ENCODE measurements around the gene KLHL30. TPM values are rescaled to one million over a fixed set of nuclear protein-coding genes. Genes with fewer than 3 reads are reported as not detected.

The KLHL30 gene
- total RNA-seq, 1 donor from 2014 or later = not detected

DNA sequence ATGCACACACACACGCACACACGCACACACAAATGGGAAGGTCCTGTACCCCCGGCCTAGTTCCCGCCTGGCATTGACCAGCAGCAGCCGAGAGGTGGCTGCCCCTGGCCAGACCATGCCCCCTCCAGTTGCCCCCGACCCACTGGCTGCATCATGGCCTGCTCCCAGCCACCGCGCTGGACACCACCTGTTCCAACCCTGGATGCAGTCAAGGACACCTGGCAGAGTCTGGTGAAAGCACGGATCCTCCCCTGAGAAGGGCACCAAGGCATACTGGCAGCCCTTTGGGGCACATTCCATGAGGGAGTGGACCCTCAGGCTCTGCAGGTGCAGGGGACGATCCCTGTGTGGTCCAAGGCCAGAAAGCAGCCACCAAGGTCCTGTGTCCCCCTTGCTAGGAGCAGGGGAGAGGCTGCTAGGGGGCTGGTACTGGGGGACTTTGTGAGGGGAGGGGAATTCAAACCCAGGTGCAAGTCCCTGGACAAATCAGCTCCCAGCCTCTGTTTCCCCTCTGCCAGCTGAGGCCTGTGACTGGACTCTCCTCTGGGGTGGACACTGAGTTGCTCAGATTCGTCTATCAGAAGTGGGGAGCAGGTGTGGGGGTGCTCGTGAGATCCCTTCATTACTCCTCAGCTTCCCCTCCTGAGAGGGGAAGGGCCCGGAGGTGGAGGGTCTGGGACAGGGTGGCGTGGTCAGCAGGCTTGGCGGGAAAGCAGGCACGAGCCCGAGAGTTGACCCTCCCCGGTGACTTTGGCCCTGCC, 34.8 kb upstream of the KLHL30 start:
- ChIA-PET CTCF (no interaction called here), POLR2A (no interaction called here)
- ATAC-seq (ENCODE audit: low read depth) (no peak), DNase-seq (peak; percentile 7)
- H3K4me1 Mint-ChIP-seq = peaks cover 38% of the 10 kb centered on the region
- intact Hi-C loops (cut with micrococcal nuclease) = loop anchor here (10.0 kb wide), 1 partner anchor 131 kb away; no protein-coding TSS in a partner anchor
- H3K4me3 Mint-ChIP-seq = no peak overlapping the region
- H3K9me3 Mint-ChIP-seq = no peaks in the 10 kb centered on the region
- no peak overlapping the region for H3K27ac Mint-ChIP-seq
- H3K27me3 Mint-ChIP-seq = no peaks in the 10 kb centered on the region
- no peaks in the 10 kb centered on the region for H3K36me3 Mint-ChIP-seq (ENCODE audit: low read depth)
- TF ChIP-seq, protein P1, sequence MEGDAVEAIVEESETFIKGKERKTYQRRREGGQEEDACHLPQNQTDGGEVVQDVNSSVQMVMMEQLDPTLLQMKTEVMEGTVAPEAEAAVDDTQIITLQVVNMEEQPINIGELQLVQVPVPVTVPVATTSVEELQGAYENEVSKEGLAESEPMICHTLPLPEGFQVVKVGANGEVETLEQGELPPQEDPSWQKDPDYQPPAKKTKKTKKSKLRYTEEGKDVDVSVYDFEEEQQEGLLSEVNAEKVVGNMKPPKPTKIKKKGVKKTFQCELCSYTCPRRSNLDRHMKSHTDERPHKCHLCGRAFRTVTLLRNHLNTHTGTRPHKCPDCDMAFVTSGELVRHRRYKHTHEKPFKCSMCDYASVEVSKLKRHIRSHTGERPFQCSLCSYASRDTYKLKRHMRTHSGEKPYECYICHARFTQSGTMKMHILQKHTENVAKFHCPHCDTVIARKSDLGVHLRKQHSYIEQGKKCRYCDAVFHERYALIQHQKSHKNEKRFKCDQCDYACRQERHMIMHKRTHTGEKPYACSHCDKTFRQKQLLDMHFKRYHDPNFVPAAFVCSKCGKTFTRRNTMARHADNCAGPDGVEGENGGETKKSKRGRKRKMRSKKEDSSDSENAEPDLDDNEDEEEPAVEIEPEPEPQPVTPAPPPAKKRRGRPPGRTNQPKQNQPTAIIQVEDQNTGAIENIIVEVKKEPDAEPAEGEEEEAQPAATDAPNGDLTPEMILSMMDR (IDR thresholded peaks at IDR 0.05) = no peak

DNA sequence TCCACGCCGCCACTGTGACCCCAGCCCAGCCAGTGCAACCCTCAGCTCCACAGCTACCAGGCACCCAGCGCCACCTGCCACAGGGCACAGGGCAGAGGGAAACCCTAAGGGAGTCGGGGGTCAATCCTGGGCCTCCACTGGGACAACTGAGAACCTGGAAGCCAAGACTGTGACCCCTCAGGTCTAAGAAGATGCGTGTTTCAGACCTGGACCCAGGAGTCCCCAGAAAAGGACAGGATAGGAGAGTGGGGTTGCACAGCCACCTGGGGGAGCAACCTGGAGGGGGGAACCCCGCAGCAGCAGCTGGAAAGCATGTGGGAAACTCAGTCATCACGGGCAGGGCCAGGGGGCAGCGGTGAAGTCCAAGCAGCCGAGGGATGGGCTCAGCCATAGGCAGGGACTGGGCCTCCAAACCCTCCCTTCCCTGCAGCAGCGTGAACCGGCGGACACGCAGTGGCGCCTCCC, 34.2 kb upstream of the KLHL30 start:
- no peaks in the 10 kb centered on the region for H3K9me3 Mint-ChIP-seq
- intact Hi-C loops (cut with micrococcal nuclease) = loop anchor here (10.0 kb wide), 1 partner anchor 131 kb away; no protein-coding TSS in a partner anchor
- no peak overlapping the region for H3K4me3 Mint-ChIP-seq
- DNase-seq = no peak
- ChIA-PET POLR2A (no interaction called here), CTCF (no interaction called here)
- no peaks in the 10 kb centered on the region for H3K36me3 Mint-ChIP-seq (ENCODE audit: low read depth)
- TF ChIP-seq, protein P1 (IDR thresholded peaks at IDR 0.05) = no peak
- no peaks in the 10 kb centered on the region for H3K27me3 Mint-ChIP-seq
- no peak overlapping the region for H3K27ac Mint-ChIP-seq
- H3K4me1 Mint-ChIP-seq = peaks cover 38% of the 10 kb centered on the region
- no peak for ATAC-seq (ENCODE audit: low read depth)

- TF ChIP-seq, protein P1 (IDR thresholded peaks at IDR 0.05) = no peak
- Mint-ChIP-seq H3K36me3 (ENCODE audit: low read depth) (no peaks in the 10 kb centered on the region), H3K4me1 (peaks cover 36% of the 10 kb centered on the region), H3K27me3 (no peaks in the 10 kb centered on the region), H3K27ac (no peak overlapping the region), H3K9me3 (no peaks in the 10 kb centered on the region), H3K4me3 (no peak overlapping the region)
- DNase-seq = peak; percentile 11
- intact Hi-C loops (cut with micrococcal nuclease) = loop anchor here (5.0 to 10.0 kb wide), 2 partner anchors 130 to 433 kb away; no protein-coding TSS in a partner anchor
- ATAC-seq (ENCODE audit: low read depth) = no peak
- ChIA-PET CTCF (no interaction called here), POLR2A (no interaction called here)
Measured at GRCh38 chr2:238104691-238105371, 33.6 kb upstream of the KLHL30 start.

DNA sequence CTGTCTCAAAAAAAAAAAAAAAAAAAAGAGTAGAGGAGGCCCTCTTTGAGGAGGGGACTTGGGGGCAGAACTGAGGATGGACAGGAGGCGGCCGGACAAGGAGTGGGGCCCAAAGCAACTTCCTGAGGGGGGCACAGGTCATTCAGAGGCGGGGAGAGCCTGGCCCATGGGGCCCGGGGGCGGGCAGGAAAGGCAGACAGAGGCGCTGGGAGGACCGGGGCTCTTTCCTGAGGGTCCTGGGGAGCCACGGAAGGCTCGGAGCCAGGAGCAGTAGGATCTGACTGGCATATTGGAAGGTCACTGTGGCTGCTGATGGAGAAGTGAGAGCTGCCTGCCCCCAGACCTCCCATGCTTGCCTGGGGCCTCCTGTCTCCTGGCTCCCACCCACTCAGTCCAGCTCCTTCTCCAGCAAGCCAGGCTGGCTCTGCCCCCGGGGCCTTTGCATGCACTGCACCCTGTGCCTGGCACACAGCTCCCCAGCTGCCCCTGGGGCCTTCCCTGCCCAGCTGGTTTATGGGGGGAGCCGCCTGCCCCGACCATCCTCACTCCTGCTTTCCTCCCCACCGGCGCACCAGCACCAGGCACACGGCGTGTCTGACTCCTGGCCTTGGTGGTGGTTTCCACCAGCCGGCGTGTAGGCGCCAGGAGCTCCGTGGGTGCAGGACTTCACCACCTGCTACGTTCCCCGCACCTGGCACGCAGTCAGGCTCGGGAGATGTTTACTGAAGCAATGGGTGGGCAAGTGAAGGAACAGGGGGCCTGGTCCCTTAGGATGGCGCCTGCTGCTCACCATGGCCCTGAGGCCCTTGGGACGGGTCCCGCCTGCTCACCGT, 32.7 kb upstream of the KLHL30 start:
- Mint-ChIP-seq H3K27ac (no peak overlapping the region), H3K4me1 (peaks cover 35% of the 10 kb centered on the region), H3K27me3 (no peaks in the 10 kb centered on the region), H3K4me3 (no peak overlapping the region), H3K9me3 (no peaks in the 10 kb centered on the region), H3K36me3 (ENCODE audit: low read depth) (no peaks in the 10 kb centered on the region)
- ChIA-PET POLR2A (no interaction called here), CTCF (no interaction called here)
- intact Hi-C loops (cut with micrococcal nuclease) = loop anchor here (2.0 to 10.0 kb wide), 4 partner anchors 45 to 433 kb away; partner anchors contain the start of gene SCLY
- DNase-seq = peak; percentile 12
- TF ChIP-seq, protein P1 (IDR thresholded peaks at IDR 0.05) = no peak
- no peak for ATAC-seq (ENCODE audit: low read depth)
